SU-DHL-6 (cell line): Measurements from ENCODE around the gene PIGC.

Source experiments
- EZH2phosphoT487 ChIP-seq: fragments of 200-600 bp; sonication (generic), shearing (Covaris generic); conservative IDR thresholded peaks from 2 replicates; pipeline ENCODE4 v1.6.1; 2018; ENCODE audit warnings: mild to moderate bottlenecking, antibody characterized with exemption, low read length, moderate library complexity, mixed read lengths
- TF ChIP-seq, protein P1 (sequence below): fragments of 200-600 bp; sonication (generic); IDR thresholded peaks from one replicate; pipeline ENCODE4 v1.5.1; 2017; ENCODE audit warnings: antibody characterized with exemption, mild to moderate bottlenecking, low read length, moderate library complexity; ENCODE audit not compliant: insufficient read depth, poor library complexity, severe bottlenecking

DNA sequence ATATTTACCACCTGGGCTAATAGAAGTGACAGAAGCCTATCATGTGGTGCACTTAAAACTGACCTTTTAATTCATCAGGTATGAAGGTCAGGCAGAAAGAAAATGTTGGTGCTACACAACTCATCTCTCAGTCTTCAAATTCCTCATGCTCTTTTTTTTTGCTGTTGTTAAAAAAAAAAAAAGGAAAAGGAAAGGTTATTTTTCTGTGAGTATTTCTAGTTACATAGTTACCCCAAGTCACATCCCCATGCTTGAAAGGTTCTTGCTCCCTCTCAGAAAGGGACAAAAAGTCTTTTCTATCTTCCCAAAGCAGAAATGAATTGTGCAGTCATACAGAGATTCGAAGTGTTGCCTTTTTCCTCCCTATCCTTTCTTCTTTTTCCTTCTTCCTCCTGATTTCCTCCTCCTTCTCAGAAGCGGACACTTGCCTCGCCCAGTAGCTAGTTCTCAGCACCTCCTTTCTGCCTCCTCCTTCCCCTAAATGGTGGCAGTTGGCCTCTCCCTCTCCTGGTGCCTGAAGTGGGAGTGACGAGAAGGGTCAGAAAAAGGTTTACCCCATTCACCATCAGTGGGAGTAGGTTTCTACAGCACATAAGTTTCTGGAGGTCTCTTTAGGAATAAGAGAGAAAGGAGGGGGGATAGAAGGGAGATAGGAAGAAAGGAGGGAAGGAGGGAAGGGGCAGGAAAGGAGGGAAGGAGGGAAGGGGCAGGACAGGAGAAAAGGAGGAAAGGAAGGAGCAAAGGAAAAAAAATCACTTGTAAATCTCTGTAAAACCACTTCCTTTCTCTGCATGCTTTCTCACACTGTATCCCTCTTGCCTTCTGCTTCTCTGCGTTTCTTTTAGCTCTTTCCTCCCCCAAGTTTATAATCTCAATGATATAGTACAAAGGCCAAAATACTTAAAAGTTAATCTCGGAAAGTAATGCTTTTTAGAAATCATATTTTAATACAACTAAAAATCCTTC, 43.8 kb downstream of the PIGC start:
- TF ChIP-seq, protein P1, sequence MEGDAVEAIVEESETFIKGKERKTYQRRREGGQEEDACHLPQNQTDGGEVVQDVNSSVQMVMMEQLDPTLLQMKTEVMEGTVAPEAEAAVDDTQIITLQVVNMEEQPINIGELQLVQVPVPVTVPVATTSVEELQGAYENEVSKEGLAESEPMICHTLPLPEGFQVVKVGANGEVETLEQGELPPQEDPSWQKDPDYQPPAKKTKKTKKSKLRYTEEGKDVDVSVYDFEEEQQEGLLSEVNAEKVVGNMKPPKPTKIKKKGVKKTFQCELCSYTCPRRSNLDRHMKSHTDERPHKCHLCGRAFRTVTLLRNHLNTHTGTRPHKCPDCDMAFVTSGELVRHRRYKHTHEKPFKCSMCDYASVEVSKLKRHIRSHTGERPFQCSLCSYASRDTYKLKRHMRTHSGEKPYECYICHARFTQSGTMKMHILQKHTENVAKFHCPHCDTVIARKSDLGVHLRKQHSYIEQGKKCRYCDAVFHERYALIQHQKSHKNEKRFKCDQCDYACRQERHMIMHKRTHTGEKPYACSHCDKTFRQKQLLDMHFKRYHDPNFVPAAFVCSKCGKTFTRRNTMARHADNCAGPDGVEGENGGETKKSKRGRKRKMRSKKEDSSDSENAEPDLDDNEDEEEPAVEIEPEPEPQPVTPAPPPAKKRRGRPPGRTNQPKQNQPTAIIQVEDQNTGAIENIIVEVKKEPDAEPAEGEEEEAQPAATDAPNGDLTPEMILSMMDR: no peak
- TF ChIP-seq EZH2phosphoT487: no peak
